GM19025 (cell line): ENCODE results near the gene C11orf86.

ENCODE experiments used
- ATAC-seq: cut with Tn5 transposase; IDR thresholded peaks from one replicate; pipeline ENCODE4 v1.9.1; 2021; ENCODE audit warnings: mild to moderate bottlenecking, low read depth, moderate library complexity; ENCODE audit not compliant: unreplicated experiment

Gene C11orf86

GRCh38 chr11:66964495-66964894 lies 10.6 kb upstream of the C11orf86 start:
- no peak for ATAC-seq

- ATAC-seq, result no peak
Measured at GRCh38 chr11:66966351-66966750, 8.8 kb upstream of the C11orf86 start.

DNA sequence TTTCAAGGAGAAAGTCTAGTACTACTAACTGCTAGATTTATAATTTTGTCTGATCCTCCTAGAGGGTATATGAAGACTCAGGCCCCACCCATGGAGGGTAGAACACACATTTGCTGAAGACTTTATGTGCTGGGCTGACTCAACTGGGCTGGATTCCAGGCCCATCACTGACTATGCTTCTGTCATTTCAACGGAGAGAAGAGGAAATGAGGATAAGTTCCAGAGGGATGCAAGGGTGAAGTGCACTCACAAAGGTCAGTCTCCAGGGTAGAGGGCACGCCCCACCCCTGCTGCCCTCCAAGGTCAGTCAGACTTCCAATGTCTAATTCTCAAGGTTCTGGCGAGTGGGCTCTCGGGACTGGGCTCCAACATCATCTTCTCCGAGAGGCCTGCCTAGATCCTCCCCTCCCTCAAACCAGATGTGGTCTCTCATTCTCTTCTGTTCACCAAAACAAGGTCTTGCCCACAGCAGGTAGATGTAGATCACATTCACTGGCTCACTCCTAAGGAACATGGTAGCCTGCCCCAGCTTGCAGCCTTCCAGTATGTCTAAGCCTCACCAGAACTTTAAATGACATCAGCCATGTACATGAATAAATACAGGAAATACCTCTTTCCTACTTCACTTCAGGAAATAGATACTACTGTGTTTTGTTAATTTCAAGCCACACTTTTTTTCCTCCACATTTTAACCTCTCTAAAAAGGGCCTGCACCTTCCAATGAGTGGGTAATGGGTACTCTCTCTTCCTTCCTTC lies 7.3 kb upstream of the C11orf86 start:
- no peak for ATAC-seq

DNA sequence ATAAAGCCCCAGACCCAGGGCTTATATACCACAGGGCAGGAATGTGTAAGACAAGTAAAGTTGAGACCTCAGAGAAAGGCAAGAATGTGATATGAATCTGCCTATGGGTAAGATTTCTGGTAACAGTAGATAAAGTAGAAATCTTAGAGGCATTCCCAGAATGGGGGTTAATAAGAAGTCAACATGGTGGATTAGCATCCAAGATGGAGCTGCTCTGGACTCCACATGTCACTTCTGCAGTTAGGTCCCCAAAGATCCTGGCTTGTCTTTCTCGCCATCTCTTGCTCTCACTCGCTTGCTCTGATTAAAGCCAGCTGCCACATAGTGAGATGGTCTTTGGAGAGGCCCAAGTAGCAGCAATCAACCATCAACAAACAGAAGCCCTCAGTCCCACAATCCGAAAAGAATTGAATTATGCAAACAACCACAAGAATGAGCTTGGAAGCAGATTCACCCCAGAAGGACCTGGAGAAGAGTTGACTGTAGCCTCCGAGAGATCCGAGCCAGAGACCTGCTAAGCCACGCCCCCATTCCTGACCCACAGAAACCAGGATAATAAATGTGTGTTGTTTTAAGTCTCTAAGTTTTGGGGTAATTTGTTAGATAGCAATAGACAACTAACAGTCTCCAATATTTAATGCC lies 5.4 kb upstream of the C11orf86 start:
- ATAC-seq, result no peak

DNA sequence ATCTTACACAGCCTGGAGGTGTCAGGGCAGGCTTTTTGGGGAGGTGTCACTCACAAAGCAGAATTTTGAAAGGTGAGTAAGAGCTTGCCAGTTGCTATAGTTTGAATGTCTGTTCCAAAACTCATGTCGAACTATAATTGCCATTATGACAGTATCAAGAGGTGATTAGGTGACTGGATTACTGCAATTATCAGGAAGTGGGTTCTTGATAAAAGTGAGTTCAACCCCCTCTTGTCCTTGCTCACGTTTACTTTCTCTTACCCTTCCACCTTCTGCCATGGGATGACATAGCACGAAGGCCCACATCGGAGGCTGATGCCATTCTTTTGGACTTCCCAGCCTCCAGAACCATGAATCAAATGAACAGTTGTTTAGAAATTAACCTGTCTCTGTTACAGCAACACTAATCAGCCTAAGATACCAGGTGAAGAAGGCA lies 4.7 kb upstream of the C11orf86 start:
- ATAC-seq, result no peak

DNA sequence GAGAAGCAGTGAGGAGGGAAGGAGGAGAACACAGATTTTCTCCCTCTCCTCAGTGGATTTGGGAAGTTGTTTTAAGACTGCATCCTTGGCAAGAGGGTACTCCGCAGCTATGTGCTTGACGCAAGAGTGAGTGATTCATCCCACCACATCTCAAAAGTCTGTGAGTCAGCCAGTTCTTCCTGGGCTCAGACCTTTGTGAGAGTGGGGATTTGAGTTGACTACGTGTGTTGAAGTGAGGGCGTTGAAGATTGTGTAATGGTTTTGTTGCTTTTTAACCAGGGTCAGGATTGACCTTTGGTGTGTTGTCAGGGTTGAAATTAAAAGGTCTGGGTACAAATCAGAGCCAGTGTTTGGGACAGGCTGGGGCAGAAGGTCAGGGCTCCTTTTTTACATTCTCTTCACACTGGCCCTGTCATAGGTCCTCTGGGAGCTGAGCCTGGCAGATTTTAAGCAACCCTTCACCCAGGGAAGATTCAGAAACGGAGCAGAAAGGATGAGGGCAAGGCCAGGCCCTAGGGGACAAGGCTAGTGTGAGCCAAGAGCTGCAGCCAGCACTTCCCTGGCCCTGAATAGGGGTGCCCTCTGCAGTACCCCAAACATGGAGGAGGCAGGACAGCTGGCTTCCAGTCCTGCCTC lies 4.2 kb upstream of the C11orf86 start:
- ATAC-seq, result no peak

GRCh38 chr11:66971488-66971887 lies 3.6 kb upstream of the C11orf86 start:
- ATAC-seq, result no peak

DNA sequence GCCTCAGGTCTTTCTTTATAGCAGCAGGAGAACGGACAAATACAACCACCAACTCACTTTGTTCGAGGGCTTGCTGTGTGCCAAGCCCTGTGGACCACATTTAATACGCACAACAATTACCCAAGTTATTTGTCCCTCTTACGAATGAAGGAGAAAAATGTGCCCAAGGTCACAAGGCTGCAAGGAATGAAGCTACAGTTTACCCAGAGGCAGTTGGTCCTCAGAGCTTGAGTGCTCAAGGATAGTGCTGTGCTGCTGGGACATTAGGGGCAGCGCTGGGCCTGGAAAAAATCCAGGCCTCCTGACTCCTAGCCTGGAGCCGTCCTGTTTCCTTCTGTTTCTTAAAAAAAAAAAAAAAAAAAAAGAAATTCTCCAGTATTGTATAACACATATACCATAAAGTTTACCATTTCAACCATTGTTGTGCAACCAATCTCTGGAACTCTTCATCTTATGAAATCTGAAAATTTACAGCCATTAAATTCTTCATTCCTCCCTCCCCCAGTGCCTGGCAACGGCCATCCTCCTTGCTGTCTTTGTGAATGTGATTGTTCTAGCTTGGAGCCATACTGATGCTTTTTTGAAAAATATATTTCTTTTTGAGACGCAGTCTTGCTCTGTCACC lies 1.0 kb upstream of the C11orf86 start:
- no peak for ATAC-seq

DNA sequence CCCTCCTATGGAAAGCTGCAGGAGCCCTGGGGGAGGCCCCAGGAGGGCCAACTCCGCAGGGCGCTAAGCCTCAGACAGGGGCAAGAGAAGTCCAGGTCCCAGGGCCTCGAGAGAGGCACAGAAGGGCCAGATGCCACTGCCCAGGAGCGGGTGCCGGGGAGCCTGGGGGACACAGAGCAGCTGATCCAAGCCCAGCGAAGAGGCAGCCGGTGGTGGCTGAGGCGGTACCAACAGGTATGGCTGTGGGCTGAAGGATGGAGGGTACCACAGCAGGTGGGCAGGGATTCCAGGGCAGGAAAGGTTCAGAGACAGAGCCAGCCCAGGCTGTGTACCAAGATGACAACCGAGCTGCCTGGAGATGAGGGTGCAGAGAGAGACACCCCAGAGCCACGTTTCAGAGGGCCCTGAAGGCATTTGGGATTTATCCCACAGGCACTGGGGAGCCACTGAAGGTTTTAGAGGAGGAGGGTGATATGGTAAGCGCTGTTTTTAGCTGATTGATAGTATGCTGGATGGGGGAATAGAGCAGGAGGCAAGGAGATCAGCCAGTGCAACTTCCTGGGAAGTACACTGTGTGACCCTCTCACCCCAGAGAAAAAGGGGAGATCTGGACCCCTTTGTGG lies 412 bp downstream of the C11orf86 start:
- ATAC-seq, result no peak

DNA sequence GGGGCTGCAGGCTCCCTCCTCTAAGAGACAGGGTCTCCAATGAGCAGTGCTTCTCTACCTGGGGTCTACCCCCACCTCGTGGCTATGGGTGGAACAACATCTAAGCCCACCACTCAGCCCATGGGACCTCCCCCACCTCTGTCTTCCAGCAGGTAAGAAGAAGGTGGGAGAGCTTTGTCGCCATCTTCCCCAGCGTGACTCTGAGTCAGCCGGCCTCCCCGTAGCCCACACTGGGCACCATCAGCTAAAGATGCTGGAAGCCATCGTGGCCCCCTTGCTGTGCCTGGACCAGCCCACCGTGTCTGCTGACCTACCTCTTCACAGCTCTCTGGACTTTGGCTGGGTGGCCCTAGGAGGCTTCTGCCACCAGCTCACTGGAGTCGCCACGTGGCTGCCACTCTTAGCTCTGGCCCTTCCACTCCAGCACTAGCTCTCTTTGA lies 944 bp downstream of the C11orf86 start:
- no peak for ATAC-seq

- no peak for ATAC-seq
Measured at GRCh38 chr11:66976925-66977324, 1.8 kb downstream of the C11orf86 start.

DNA sequence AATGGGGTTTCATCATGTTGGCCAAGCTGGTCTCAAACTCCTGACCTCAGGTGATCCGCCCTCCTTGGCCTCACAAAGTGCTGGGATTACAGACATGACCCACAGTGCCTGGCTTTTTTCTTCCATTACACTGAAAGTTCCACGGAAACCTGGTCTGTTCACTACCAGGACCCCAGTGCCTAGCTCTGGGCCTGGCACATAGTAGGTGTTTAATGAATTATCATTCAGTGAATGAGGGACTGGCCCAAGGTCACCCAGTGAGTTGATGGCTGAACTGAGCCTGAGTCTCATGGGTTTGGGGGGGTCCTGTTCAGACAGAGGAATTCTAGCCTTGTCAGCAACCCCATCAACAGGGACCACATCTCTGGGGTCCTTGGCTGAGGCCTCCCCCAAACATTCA lies 3.1 kb downstream of the C11orf86 start:
- no peak for ATAC-seq

DNA sequence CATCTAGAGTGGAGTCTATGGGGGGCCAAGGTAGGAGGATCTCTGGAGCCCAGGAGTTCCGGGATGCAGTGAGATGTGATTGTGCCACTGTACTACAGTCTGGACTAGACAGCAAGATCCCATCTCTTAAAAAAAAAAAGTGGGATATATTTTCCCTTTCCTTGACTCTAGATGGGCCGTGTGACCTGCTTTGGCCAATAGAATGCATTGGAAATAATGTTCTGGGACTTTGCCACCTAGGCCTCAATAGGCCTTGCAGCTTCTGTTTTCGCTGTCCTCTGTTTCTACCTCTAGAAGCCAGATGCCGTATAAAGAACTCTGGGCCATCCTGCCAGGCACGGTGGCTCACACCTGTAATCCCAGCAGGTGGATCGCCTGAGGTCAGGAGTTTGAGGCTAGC lies 3.6 kb downstream of the C11orf86 start:
- ATAC-seq, result no peak

DNA sequence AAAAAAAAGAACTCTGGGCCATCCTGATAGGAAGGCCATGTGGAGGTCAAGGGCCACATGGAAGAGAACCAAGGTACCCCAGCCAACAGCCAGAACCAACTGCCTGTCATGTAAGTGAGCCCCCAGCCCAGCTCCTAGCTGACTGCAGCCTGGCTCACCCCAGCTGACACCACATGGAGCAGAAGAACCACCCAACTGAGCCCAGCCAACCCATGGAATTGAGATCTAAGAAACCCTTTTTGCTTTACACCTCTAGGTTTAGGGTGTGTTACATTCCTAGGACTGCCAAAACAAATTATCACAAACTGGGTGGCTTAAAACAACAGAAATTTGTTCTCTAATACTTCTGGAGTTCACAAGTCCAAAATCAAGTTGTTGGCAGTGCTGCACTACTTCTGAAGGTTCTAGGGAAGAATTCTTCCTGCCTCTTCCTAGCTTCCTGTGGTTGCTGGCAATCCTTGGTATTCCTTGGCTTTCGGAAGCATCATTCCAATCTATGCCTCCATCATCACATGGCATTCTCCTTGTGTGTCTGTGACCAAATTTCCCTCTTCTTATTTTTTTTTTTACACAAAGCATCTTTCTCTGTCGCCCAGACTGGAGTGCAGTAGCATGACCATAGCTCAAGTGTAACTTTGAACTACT lies 4.4 kb downstream of the C11orf86 start:
- no peak for ATAC-seq

DNA sequence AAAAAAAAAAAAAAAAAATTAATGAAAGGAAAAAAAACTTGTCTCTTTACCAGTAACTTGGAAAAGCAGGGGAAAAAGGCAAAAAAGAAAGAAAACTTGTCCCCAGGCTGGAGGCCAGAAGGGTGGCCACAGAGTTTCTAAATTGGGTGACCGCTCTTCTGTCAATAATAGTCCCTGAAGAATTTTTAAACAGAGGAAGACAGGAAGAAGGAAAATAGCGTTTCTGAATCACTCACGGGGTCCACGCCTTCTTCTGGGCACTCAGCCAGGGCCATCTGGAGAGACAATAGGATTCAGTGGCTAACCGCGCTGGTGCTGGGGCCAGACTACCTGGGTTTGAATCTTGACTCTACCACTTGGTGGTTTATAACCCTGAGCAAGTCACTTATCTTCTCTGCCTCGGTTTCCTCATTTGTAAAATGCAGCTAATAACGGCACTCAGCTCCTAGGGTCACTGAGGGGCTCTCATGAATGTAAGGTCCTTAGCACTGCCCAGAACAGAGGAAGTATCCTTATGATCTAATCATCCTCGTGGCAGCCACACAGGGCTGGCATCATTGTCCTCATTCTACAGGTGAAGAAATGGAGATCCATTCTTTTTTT lies 7.0 kb downstream of the C11orf86 start:
- ATAC-seq, result no peak

- ATAC-seq, result no peak
Measured at GRCh38 chr11:66983275-66983924, 8.3 kb downstream of the C11orf86 start.

DNA sequence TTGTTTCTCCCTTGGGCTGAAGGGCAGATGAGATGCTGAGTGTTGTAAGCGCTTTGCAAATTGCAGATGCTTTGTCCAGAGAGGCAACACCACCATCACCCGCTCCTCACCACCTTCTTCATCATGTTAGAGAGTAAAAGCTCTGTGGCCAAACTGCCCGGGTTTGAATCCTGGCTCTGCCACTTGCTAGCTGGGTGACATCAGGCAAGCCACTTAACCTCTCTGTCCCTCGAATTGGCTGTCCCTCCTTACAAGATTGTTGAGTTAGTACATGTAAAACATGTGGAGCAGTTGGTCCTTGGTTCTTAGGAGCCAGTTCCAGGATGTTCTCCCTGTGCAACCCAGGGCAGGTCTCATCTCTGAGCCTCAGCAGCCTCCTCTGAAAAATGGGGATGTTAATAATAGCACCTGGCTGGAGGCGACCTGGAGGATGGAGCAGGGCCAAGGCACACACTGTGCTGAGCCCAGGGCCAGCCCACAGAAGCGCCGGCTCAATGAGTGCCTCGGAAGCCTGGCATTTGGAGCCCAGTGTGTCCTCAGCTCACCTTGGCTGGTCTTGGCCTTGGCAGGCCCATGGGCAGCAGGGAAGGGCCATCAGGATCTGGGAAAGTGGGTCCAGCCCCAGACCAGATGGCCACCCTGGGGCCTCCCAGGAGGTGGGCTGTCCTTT lies 10.5 kb downstream of the C11orf86 start:
- no peak for ATAC-seq

- no peak for ATAC-seq
Measured at GRCh38 chr11:66986178-66986545, 11.1 kb downstream of the C11orf86 start.

DNA sequence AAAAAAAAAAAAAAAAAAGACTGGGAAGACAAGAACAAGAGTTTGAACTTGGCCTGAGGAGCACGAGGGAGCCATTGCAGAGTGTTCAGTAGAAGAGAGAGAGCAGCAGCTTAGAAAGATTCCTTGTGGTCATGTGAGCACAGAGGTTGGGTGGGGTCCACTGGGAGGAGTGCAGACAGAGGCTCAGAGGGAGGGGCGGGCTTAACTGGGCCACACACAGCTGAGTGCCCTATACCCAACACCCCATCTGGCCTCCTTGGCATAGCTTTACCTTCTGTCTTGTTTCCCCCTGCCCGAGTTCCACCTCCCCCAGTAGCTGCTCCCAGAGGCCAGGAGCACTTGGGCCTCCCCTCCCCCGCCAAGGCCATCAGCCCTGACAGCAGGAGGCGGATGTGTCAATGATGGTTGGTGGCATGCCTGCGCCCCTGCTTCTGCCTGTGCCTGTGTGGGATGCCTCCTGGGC lies 12.1 kb downstream of the C11orf86 start:
- ATAC-seq, result no peak
